SJSA1 (cell line): ENCODE measurements around the gene RREB1. TPM values are rescaled to one million over a fixed set of nuclear protein-coding genes. Genes with fewer than 3 reads are reported as not detected.

Source experiments
- DNase-seq, 2 experiments: peaks; one replicate each; pipeline ENCODE4 v3.0.0-alpha.2; 2015 to 2020; ENCODE audit warnings: low spot score in 2 of 2, low read depth in 1 of 2
- H3K27ac ChIP-seq: fragments of 250-450 bp; sonication (Bioruptor Pico); 2 replicates; pipeline ENCODE4 v1.5.1; 2020; ENCODE audit warnings: mild to moderate bottlenecking, moderate library complexity
- H3K27me3 ChIP-seq: fragments of 250-450 bp; sonication (Bioruptor Pico); replicated peaks from 2 replicates; pipeline ENCODE4 v1.5.1; 2020; ENCODE audit warnings: mild to moderate bottlenecking, moderate library complexity
- H3K36me3 ChIP-seq: fragments of 250-450 bp; sonication (Bioruptor Pico); 2 replicates; pipeline ENCODE4 v1.5.1; 2020; ENCODE audit warnings: mild to moderate bottlenecking
- H3K4me1 ChIP-seq: fragments of 250-450 bp; sonication (Bioruptor Pico); replicated peaks from 2 replicates; pipeline ENCODE4 v1.6.1; 2021; ENCODE audit warnings: mild to moderate bottlenecking
- H3K4me3 ChIP-seq: fragments of 250-450 bp; sonication (Bioruptor Pico); 2 replicates; pipeline ENCODE4 v1.5.1; 2020; ENCODE audit warnings: mild to moderate bottlenecking
- H3K9me3 ChIP-seq: fragments of 250-450 bp; sonication (Bioruptor Pico); replicated peaks from 2 replicates; pipeline ENCODE4 v1.5.1; 2020; ENCODE audit warnings: mild to moderate bottlenecking
- total RNA-seq: library from RNA; depleted of rRNA; stranded (reverse); fragments of >200 nt; shearing (Covaris generic); gene quantifications from 2 replicates; pipeline ENCODE4 v1.2.3, GENCODE V29; 2014

RREB1 gene
- total RNA-seq, 1 experiment from 2014 or later: 16.9 TPM

DNA sequence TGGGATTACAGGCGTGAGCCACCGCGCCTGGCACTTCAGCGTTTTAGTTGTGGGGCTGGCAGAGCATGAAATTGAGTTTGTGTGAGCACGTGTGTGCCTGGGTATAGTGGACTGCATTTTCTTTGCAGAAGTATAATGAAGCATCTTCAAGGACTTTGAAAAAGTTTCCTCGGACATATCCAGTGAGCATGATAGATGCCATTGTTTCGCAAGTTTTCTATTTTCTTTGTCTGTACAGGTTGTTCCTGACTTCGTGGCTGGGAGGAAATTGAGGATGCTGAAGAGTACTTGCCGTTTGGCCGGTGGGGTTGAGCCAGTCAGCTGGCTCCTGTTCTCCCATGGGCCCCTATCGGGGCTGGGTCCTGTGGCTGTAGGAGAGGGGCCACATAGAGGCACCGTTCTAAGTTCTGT, 55.9 kb downstream of the RREB1 start:
- no peaks in the 10 kb centered on the region for H3K9me3 ChIP-seq
- no peaks in the 10 kb centered on the region for H3K36me3 ChIP-seq
- H3K27ac ChIP-seq: no peak overlapping the region
- H3K4me1 ChIP-seq: peaks cover 51% of the 10 kb centered on the region
- no peak for DNase-seq
- H3K27me3 ChIP-seq: no peaks in the 10 kb centered on the region
- H3K4me3 ChIP-seq: no peak overlapping the region

DNA sequence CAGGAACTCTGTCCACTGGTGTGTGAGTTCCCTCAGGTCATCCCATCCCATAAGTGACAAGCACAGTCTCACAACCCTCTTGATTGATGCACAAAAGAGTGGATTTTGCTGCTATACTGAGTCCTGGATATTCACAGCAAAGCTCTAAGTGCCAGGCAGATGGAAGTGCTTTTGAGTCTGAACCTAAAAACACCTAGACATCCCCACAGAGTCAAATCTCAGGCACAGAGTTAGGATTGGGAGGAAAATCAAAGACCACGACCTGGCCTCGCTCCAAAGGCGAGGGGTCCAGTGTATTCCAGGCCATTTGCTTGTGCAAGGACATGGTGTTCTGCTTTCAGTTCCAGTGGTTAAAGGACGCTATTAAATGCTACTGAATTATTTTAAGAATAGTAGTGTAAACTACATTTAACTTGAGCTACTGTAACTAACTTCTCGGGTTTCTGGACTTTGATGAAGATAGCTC, 56.8 kb downstream of the RREB1 start:
- DNase-seq: no peak
- no peaks in the 10 kb centered on the region for H3K27me3 ChIP-seq
- no peaks in the 10 kb centered on the region for H3K36me3 ChIP-seq
- no peak overlapping the region for H3K4me3 ChIP-seq
- H3K4me1 ChIP-seq: peaks cover 51% of the 10 kb centered on the region
- H3K27ac ChIP-seq: peak overlapping the region; percentile 91
- H3K9me3 ChIP-seq: no peaks in the 10 kb centered on the region

DNA sequence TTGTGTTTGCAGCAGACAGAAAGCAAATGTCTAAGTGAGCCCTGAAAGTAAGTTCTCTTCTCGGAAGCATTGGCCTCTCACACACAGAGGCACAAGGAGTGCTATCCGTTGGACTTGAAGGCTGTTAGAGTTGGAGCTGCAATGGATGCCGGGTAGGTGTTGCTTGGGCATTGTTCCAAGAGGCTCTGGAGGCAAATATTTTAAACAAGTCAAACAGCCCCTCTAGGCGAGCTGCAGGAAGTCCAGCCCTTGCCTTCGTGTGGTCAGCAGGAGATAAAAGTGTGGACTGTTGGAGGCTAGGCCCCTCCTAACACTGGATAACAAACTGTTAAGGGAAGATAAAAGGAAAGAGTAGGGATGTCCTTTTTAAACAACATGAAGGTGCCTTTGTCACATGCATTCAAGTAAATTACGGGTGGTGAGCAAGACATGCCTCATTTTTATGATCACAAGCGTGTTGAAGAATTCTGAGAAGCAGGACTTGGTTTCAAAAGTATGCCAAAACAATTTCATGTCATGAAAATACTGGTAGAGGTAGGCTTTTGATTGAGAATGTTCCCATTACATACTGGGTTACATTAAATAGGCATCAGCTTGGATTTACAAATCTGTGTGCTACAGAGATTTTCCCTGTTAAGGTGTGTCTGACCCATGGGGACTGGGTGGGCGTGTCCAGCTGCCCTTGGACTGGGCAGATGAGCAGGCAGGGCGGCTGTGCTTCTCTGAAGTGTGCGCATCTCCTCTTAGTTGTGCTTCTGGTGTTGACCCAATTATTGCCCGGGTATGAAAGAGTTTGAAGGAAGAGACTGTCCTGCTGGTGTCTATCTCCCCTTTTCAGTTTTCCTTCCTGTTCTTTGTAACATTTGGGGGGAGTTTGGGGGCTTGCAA, 57.5 kb downstream of the RREB1 start:
- H3K36me3 ChIP-seq: no peaks in the 10 kb centered on the region
- H3K27me3 ChIP-seq: no peaks in the 10 kb centered on the region
- DNase-seq: peak; percentile 65 to 71
- H3K4me1 ChIP-seq: peaks cover 51% of the 10 kb centered on the region
- H3K27ac ChIP-seq: peak overlapping the region; percentile 91
- no peaks in the 10 kb centered on the region for H3K9me3 ChIP-seq
- no peak overlapping the region for H3K4me3 ChIP-seq

DNA sequence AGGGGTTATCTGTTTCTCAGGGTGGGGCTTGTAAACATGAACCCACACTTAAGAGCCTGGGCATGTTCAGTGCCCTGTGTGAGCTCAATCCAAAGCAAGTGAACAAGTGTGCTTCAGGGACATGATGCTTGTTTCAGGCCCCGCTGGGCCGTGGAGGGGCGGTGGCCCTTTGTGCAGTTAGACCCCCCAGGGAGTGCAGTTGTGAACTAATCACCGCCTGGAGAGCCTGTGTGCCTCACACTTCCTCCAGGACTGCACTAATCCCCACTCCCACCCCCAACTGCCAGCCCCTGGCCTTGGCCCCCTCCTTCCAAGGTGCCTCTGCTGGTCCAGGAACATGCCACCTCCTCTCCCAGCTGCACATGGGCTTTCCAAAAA, 58.1 kb downstream of the RREB1 start:
- Histone ChIP-seq H3K9me3 (no peaks in the 10 kb centered on the region), H3K4me3 (no peak overlapping the region), H3K27ac (peak overlapping the region; percentile 91), H3K4me1 (peaks cover 51% of the 10 kb centered on the region), H3K36me3 (no peaks in the 10 kb centered on the region), H3K27me3 (no peaks in the 10 kb centered on the region)
- DNase-seq: peak in 1 of 2 experiments; percentile 79

DNA sequence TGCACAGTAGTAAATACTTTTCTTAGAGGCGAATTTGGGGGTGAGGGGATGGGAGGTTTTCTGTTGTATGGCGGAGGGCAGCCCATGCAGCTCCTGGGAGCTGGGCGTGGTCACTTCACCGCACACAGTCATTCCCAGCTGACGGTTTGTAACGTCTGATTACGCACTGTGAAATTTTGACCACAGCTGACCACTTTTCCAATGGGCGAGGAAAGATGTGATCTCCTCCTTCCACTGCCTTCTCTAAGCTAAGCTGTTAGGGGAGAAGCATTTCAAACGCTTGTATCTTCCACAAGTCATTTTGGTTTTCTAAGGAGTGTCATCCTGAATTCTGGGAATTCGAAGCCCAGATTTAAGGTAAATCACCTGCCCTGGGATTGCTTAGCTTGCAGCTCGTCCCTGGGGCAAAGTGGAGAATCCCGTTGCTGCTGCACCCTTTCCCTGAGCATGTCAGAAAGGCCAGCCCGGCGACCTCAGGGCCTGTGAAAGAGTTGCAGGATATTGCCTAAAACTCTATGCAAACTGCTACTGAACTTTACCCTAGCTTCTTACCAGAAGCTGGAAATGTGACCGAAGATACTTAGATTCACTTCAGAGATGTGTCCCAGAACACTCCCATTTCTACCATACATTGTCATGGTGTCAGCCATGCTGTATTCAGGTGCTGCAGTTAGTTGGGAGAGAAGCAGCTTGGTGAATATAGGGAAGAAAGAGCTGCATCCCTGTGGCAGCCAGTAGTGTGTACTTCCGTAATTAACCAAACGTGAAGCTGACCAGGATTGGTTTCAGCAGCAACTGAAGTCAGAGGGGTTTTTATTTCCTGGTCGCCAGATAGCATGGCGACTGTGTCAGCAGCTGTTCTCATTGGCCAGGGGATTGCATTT, 58.9 kb downstream of the RREB1 start:
- DNase-seq: peak; percentile 83 to 84
- Histone ChIP-seq H3K27me3 (no peaks in the 10 kb centered on the region), H3K4me3 (no peak overlapping the region), H3K4me1 (peaks cover 51% of the 10 kb centered on the region), H3K9me3 (no peaks in the 10 kb centered on the region), H3K36me3 (no peaks in the 10 kb centered on the region), H3K27ac (peak overlapping the region; percentile 91)

DNA sequence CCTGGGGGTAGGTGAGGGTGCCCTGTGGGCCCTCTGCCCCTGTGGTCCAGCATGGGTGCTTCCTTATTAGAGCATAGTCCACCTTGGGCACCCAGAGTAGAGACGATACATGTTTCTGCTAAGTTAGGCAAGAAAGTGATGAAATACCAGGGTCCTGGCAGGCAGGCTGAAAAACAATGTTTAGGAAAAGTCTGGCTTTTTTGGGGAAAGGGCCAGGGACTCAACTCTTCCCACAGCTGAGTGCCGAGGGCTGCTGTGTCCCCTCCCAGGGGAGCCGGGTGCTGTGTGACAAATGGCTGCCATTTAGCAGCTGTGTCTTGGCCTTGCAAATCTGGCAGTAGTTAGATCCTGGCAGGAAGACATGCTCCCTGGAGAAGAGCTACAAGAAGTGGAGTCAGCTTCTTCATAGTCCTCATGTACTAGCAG, 61.5 kb downstream of the RREB1 start:
- Histone ChIP-seq H3K4me1 (peaks cover 44% of the 10 kb centered on the region), H3K36me3 (no peaks in the 10 kb centered on the region), H3K27ac (no peak overlapping the region), H3K27me3 (no peaks in the 10 kb centered on the region), H3K9me3 (no peaks in the 10 kb centered on the region), H3K4me3 (no peak overlapping the region)
- DNase-seq: no peak

DNA sequence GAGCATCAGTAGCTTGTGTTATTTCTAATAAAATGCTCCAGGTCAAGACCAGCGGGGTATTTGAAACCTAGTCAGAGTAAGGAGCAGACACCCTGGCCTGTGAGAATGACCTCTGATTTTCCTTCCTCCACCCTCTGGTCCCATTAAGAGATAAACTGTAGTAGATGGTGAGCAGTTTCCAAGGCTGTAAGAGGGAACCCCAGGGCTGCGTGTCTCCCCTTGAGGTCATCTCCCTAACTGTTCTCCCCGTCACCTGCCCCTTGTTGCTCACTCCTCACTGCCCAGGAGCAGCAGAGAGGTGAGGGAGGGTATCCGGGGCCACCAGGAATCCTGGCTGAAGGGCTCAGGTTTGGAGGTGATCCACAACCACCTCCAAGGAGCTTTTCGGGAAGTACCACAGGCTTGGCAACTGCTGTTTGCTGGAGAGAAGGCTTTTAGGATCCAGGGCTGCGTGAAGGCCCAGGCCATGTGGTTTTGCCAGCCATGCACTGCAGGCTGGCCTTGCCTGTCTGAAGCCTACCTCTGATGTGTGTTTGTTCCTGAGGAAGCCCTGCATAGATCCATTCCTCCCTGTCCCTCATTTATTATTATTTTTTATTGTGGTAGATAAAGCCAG, 62.5 kb downstream of the RREB1 start:
- Histone ChIP-seq H3K27ac (no peak overlapping the region), H3K4me1 (peaks cover 35% of the 10 kb centered on the region), H3K36me3 (no peaks in the 10 kb centered on the region), H3K27me3 (no peaks in the 10 kb centered on the region), H3K9me3 (no peaks in the 10 kb centered on the region), H3K4me3 (no peak overlapping the region)
- DNase-seq: no peak

DNA sequence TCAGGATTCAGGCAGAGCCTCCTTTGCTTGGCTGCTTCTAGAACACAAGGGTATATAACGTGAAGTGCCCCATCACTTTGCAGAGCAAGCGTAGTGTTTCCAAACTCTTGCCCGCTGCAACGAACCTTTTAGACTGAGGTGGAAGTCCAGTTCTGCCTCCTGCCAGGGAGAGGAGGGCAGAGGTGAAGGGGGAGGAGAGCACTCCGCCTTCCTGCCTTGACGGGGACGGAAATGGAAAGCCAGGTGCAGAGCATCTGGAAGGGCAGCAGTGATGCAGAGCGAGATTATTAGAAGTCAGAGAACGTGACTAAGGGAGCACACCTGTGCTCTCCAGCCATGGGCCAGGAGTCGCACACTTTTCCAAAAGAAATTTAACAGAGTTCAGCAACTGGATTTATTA, 63.4 kb downstream of the RREB1 start:
- Histone ChIP-seq H3K36me3 (no peaks in the 10 kb centered on the region), H3K4me1 (peaks cover 26% of the 10 kb centered on the region), H3K27ac (no peak overlapping the region), H3K4me3 (no peak overlapping the region), H3K9me3 (no peaks in the 10 kb centered on the region), H3K27me3 (no peaks in the 10 kb centered on the region)
- no peak for DNase-seq

DNA sequence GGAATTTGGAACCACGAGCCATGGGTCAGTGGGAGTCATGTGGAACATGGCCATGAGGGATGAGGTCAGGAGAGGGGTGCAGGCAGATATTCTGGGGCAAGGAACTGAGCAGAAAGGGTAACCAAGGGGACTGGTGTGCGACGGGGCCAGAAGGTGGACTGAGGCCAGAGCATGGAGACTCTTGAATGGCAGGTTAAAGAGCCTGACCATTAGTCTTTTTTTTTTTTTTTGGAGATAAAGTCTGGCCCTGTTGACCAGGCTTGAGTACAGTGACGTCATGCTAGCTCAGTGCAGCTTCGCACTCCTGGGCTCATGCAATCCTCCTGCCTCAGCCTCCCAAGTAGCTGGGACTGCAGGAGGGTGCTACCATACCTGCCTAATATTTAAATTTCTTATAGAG, 64.0 kb downstream of the RREB1 start:
- Histone ChIP-seq H3K4me3 (no peak overlapping the region), H3K36me3 (peaks cover 6% of the 10 kb centered on the region; the same call in 1 of the 2 replicates), H3K4me1 (peaks cover 20% of the 10 kb centered on the region), H3K27me3 (no peaks in the 10 kb centered on the region), H3K27ac (no peak overlapping the region), H3K9me3 (no peaks in the 10 kb centered on the region)
- no peak for DNase-seq

DNA sequence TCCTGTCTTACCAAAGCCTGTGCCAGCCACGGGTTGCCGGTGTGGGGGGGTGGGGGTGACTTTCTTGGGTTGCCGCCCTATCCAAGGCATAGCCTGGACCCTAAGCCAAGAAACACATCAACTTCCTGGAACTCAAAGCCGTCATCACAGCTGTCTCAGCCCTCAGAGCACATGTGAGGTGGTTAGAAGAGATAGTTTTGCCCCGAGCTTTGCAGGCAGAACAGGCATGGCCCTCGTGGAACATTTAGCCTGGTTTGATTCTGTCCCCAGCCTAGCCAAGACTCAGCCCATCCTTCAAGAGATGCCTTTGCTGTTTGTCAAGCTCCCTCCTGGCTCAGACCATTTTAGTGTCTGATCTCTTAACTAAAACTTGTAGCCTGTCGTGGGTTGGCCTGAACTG, 64.9 kb downstream of the RREB1 start:
- no peak for DNase-seq
- H3K27me3 ChIP-seq: no peaks in the 10 kb centered on the region
- no peak overlapping the region for H3K27ac ChIP-seq
- peaks cover 10% of the 10 kb centered on the region for H3K4me1 ChIP-seq
- no peak overlapping the region for H3K4me3 ChIP-seq
- H3K36me3 ChIP-seq: peaks cover 11% of the 10 kb centered on the region
- no peaks in the 10 kb centered on the region for H3K9me3 ChIP-seq

DNA sequence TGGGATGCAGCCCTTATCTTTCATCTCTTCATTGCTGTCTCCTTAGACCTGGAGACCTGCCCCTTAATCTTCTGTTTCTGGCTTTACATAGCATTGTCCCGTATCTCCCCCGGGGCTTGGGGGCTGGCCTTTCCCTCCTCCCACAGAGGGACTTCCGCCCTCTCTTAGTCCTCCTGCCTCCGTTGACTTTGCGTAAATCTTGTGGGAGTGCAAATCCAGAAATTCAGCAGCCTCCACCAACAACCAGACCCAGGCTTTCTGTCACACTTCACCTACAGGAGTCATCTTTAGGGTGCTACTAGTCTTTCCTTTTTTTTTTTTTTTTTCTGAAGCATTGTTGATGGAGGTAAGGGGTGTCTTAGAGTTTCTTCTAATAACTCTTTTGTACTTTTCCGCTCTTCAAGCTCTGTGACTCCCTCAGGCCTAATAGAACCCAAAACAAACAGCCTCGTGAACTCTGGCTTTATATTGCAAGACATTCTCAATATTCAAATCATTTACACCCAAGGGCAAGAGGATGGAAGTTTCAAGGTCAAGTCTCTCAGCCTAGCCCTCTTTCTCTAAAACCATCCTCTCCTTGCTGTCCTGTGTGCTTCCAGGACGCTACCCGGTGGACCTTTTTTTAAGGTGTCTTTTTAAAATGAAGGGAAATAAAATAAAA, 66.2 kb downstream of the RREB1 start:
- no peak for DNase-seq
- peaks cover 24% of the 10 kb centered on the region for H3K36me3 ChIP-seq
- H3K27me3 ChIP-seq: no peaks in the 10 kb centered on the region
- no peaks in the 10 kb centered on the region for H3K9me3 ChIP-seq
- no peaks in the 10 kb centered on the region for H3K4me1 ChIP-seq
- no peak overlapping the region for H3K4me3 ChIP-seq
- H3K27ac ChIP-seq: no peak overlapping the region

DNA sequence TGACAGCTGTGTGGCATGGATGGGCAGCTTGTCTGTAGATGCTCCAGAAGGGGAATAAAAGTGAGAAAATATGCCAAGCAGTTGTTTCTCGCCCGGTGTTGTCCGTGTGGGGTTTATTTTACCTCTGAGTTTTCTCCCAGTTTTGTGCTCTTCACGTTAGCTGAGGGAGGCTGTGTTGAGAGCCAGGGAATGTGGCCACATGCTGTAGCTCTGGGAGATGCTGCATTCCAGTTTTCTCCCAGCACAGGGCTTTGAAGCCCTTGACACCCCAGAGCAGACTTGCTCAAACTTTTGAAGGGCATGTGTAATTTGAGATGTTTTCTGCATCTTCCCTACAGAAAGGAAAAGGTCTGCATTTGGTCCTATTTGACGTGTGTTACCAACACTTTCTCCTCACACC, 67.7 kb downstream of the RREB1 start:
- H3K9me3 ChIP-seq: no peaks in the 10 kb centered on the region
- DNase-seq: no peak
- no peaks in the 10 kb centered on the region for H3K27me3 ChIP-seq
- peaks cover 37% of the 10 kb centered on the region for H3K36me3 ChIP-seq
- no peak overlapping the region for H3K27ac ChIP-seq
- no peak overlapping the region for H3K4me3 ChIP-seq
- H3K4me1 ChIP-seq: no peaks in the 10 kb centered on the region

DNA sequence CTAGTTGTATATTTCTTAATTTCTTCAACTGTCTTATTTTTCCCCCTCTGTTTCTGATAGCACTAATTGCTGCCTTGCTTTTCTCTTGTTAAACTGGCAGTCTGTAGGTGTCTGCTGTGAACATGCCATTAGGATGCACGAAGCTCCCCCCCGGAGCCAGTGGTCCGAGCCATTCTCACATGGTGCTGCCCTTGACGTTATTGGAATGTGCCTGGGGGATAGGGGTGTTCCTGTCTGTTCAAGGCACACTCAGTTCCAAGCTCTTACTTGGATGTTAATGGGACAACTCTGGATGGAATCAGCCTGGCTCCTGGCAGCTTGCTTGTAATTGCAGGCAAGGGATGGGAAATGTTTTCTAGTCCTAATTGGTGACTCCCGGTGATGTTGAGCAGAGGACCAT, 68.4 kb downstream of the RREB1 start:
- H3K36me3 ChIP-seq: peaks cover 45% of the 10 kb centered on the region
- no peaks in the 10 kb centered on the region for H3K27me3 ChIP-seq
- no peak overlapping the region for H3K4me3 ChIP-seq
- no peak for DNase-seq
- no peaks in the 10 kb centered on the region for H3K9me3 ChIP-seq
- no peaks in the 10 kb centered on the region for H3K4me1 ChIP-seq
- H3K27ac ChIP-seq: no peak overlapping the region
